Measurements from ENCODE around the gene GMDS.

DNA sequence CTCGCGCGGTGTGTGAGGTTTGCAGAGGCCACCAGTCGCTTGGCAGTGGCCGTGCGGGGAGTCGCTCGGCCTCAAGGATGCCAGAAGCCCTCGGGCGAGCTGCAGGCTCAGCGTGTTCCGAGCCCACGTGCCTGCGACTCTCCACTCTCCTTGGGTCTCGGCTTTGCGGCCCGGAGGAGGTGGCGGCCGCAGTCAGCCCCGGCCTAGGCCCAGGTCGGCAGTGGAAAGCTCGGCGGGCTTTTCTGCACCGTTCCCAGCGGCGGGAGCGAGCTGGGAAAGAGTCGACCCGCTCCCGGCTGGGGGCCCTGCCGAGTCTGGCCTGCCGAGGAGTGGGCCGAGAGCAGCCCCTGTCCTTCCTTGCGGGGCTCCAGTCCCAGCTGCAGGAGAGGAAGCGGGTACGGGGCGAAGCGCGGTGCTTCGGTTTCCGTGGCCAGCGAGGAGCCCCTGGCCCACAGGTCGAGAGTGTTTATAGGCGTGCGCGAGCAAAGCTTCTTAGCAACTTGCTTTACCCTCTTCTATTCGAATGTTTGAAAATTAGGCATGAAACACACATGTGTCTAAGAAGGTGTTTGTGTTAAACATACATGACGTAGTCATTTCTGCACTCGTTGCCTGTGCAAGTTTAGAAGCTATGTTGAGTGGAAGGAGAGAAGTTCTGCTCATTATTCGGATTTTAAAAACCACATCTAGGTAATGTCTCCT, 630.1 kb downstream of the GMDS start:
- TF ChIP-seq, protein P1, sequence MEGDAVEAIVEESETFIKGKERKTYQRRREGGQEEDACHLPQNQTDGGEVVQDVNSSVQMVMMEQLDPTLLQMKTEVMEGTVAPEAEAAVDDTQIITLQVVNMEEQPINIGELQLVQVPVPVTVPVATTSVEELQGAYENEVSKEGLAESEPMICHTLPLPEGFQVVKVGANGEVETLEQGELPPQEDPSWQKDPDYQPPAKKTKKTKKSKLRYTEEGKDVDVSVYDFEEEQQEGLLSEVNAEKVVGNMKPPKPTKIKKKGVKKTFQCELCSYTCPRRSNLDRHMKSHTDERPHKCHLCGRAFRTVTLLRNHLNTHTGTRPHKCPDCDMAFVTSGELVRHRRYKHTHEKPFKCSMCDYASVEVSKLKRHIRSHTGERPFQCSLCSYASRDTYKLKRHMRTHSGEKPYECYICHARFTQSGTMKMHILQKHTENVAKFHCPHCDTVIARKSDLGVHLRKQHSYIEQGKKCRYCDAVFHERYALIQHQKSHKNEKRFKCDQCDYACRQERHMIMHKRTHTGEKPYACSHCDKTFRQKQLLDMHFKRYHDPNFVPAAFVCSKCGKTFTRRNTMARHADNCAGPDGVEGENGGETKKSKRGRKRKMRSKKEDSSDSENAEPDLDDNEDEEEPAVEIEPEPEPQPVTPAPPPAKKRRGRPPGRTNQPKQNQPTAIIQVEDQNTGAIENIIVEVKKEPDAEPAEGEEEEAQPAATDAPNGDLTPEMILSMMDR (IDR thresholded peaks at IDR 0.05; ENCODE audit: low read depth, low read length): no peak
- TF ChIP-seq EZH2phosphoT487 (IDR thresholded peaks at IDR 0.05; ENCODE audit: low read depth): no peak

All from OCI-LY3 (cell line).